H1 (cell line): ENCODE data around the gene FCGBP. TPM values are rescaled to one million over a fixed set of nuclear protein-coding genes. Genes with fewer than 3 reads are reported as not detected.

Source experiments
- CTCF ChIA-PET: fragments of 300-600 bp; sonication (Branson Sonifier 250); formaldehyde crosslinking; loops from one replicate; lab custom pipeline; 2021; ENCODE audit not compliant: partially characterized antibody; lab: Charles Lee
- POLR2A ChIA-PET: fragments of 300-600 bp; sonication (Branson Sonifier 250); formaldehyde crosslinking; loops from one replicate; lab custom pipeline; 2021; ENCODE audit warnings: inconsistent platforms; ENCODE audit not compliant: partially characterized antibody; lab: Charles Lee
- DNase-seq, 2 experiments: peaks; one replicate each; pipeline versions ENCODE4 v3.0.0 to v3.0.0-alpha.2; 2010 to 2022; ENCODE audit warnings: low spot score in 2 of 2, low read depth in 1 of 2, mixed read lengths in 1 of 2
- FAIRE-seq: peaks from 2 replicates; lab custom pipeline; 2011; peaks lifted over from hg19 to GRCh38; lab: Jason Lieb, UNC
- H2AFZ ChIP-seq: 2 replicates; pipeline ENCODE4 v1.8.1; 2012; ENCODE audit warnings: low read length, inconsistent platforms
- H2AK5ac ChIP-seq: 2 replicates; pipeline ENCODE4 v1.6.1; 2013; ENCODE audit warnings: low read depth, low read length
- H2BK120ac ChIP-seq: replicated peaks from 2 replicates; pipeline ENCODE3; 2013; ENCODE audit warnings: low read depth, low read length, inconsistent platforms
- H2BK12ac ChIP-seq: 2 replicates; pipeline ENCODE4 v1.6.1; 2013; ENCODE audit warnings: low read depth, low read length
- H2BK15ac ChIP-seq: 2 replicates; pipeline ENCODE4 v1.6.1; 2013; ENCODE audit warnings: low read length
- H2BK20ac ChIP-seq: 2 replicates; pipeline ENCODE4 v1.6.1; 2013; ENCODE audit warnings: low read length
- H2BK5ac ChIP-seq: 2 replicates; pipeline ENCODE4 v1.6.1; 2013; ENCODE audit warnings: low read depth, low read length
- H3K14ac ChIP-seq: 2 replicates; pipeline ENCODE4 v1.6.1; 2013; ENCODE audit warnings: inconsistent platforms; ENCODE audit not compliant: insufficient read length
- H3K18ac ChIP-seq: 2 replicates; pipeline ENCODE4 v1.6.1; 2013; ENCODE audit warnings: low read length; ENCODE audit errors: extremely low read depth
- H3K23ac ChIP-seq: 2 replicates; pipeline ENCODE4 v1.6.1; 2013; ENCODE audit warnings: inconsistent platforms; ENCODE audit not compliant: insufficient read length
- H3K23me2 ChIP-seq: 2 replicates; pipeline ENCODE4 v1.6.1; 2013; ENCODE audit warnings: low read depth, low read length
- H3K27ac ChIP-seq: 2 replicates; pipeline ENCODE4 v1.6.1; 2011; ENCODE audit warnings: low read depth, low read length, inconsistent platforms
- H3K27me3 ChIP-seq, 4 experiments: replicated peaks in 1 of 4; 1 replicate in 1 of 4; 2 replicates in 3 of 4; pipeline versions ENCODE4 v1.6.1 to v1.8.1; 2011 to 2013; ENCODE audit warnings: low read length in 3 of 4, mild to moderate bottlenecking in 3 of 4, inconsistent platforms in 2 of 4, mixed read lengths in 2 of 4, moderate library complexity in 1 of 4; ENCODE audit not compliant: control insufficient read depth in 3 of 4, insufficient read depth in 3 of 4; ENCODE audit errors: extremely low read depth in 1 of 4
- H3K36me3 ChIP-seq, 4 experiments: 2 replicates each; pipeline versions ENCODE4 v1.6.1 to v1.8.1; 2011 to 2013; ENCODE audit warnings: mild to moderate bottlenecking in 4 of 4, low read length in 3 of 4, moderate library complexity in 2 of 4, control low read depth in 1 of 4, inconsistent platforms in 1 of 4; ENCODE audit not compliant: insufficient read depth in 4 of 4, control insufficient read depth in 2 of 4
- H3K4ac ChIP-seq: replicated peaks from 2 replicates; pipeline ENCODE3; 2013; ENCODE audit warnings: low read length, low read depth, mixed read lengths, inconsistent platforms; ENCODE audit not compliant: insufficient read length
- H3K4me1 ChIP-seq, 4 experiments: replicated peaks in 1 of 4; 1 replicate in 1 of 4; 2 replicates in 3 of 4; pipeline versions ENCODE4 v1.6.1 to v1.8.1; 2011 to 2013; ENCODE audit warnings: low read length in 3 of 4, inconsistent platforms in 2 of 4, mixed read lengths in 1 of 4; ENCODE audit not compliant: insufficient read depth in 4 of 4, control insufficient read depth in 3 of 4
- H3K4me2 ChIP-seq, 2 experiments: 2 replicates each; pipeline versions ENCODE4 v1.6.1 to v1.8.1; 2011 to 2013; ENCODE audit warnings: low read depth in 2 of 2, low read length in 2 of 2, control low read depth in 1 of 2, inconsistent platforms in 1 of 2, mild to moderate bottlenecking in 1 of 2; ENCODE audit not compliant: insufficient read depth in 1 of 2
- H3K4me3 ChIP-seq, 4 experiments: fragments of 200-600, 300-600 bp in 1 of 4; sonication (generic), shearing (Covaris generic), sonication (Bioruptor Twin) in 1 of 4; 2 replicates each; pipeline versions ENCODE4 v1.5.1 to v1.8.1; 2011 to 2016; ENCODE audit warnings: low read length in 4 of 4, low read depth in 3 of 4, control low read depth in 2 of 4, inconsistent platforms in 2 of 4, mild to moderate bottlenecking in 2 of 4, mixed read lengths in 1 of 4, moderate library complexity in 1 of 4; ENCODE audit not compliant: insufficient read depth in 2 of 4; ENCODE audit errors: extremely low read depth in 1 of 4
- H3K56ac ChIP-seq: replicated peaks from 2 replicates; pipeline ENCODE3; 2013; ENCODE audit warnings: low read depth, mild to moderate bottlenecking, mixed read lengths, low read length, inconsistent platforms; ENCODE audit not compliant: insufficient read length
- H3K79me1 ChIP-seq: 2 replicates; pipeline ENCODE4 v1.6.1; 2013; ENCODE audit warnings: low read depth, low read length, control low read depth
- H3K79me2 ChIP-seq, 2 experiments: 2 replicates each; pipeline versions ENCODE4 v1.6.1 to v1.8.1; 2012 to 2013; ENCODE audit warnings: low read length in 2 of 2, mild to moderate bottlenecking in 2 of 2, inconsistent platforms in 1 of 2; ENCODE audit not compliant: insufficient read depth in 2 of 2, control insufficient read depth in 1 of 2
- H3K9ac ChIP-seq, 4 experiments: replicated peaks in 1 of 4; 1 replicate in 1 of 4; 2 replicates in 3 of 4; pipeline versions ENCODE4 v1.6.1 to v1.8.1; 2011 to 2013; ENCODE audit warnings: low read depth in 3 of 4, low read length in 3 of 4, control low read depth in 2 of 4, mild to moderate bottlenecking in 2 of 4, moderate library complexity in 2 of 4, inconsistent platforms in 1 of 4; ENCODE audit errors: extremely low read depth in 1 of 4
- H3K9me3 ChIP-seq, 2 experiments: 2 replicates each; pipeline versions ENCODE4 v1.6.1 to v1.8.1; 2012 to 2013; ENCODE audit warnings: mild to moderate bottlenecking in 2 of 2, moderate library complexity in 2 of 2, control low read depth in 1 of 2, inconsistent platforms in 1 of 2, low read depth in 1 of 2, low read length in 1 of 2, mixed read lengths in 1 of 2; ENCODE audit not compliant: insufficient read depth in 2 of 2
- H4K20me1 ChIP-seq, 2 experiments: replicated peaks in 1 of 2; 2 replicates each; pipeline versions ENCODE3 to v1.8.1; 2011 to 2013; ENCODE audit warnings: inconsistent platforms in 2 of 2, low read length in 2 of 2, mild to moderate bottlenecking in 1 of 2; ENCODE audit not compliant: insufficient read depth in 2 of 2, control insufficient read depth in 1 of 2
- H4K5ac ChIP-seq: 2 replicates; pipeline ENCODE4 v1.6.1; 2013; ENCODE audit warnings: low read length, low read depth, mixed read lengths, inconsistent platforms; ENCODE audit not compliant: insufficient read length
- H4K8ac ChIP-seq: 2 replicates; pipeline ENCODE4 v1.8.0; 2013; ENCODE audit warnings: mild to moderate bottlenecking, moderate library complexity, low read length, inconsistent platforms; ENCODE audit not compliant: insufficient read depth; ENCODE audit errors: extremely low read depth
- H4K91ac ChIP-seq: replicated peaks from 2 replicates; pipeline ENCODE3; 2013; ENCODE audit warnings: low read length, mixed read lengths, inconsistent platforms; ENCODE audit not compliant: insufficient read length
- CBX8 ChIP-seq: fragments of 300-800, 300-1000 bp; sonication (generic); IDR thresholded peaks from 2 replicates; pipeline ENCODE4 v1.7.1; 2016; ENCODE audit warnings: low read depth, low read length, borderline replicate concordance
- EZH2 ChIP-seq: fragments of 200-600 bp; sonication (generic); IDR thresholded peaks from 2 replicates; pipeline ENCODE4 v1.7.1; 2012; ENCODE audit warnings: low read depth, mild to moderate bottlenecking, moderate library complexity, low read length, inconsistent platforms; ENCODE audit not compliant: severe bottlenecking
- FOSL1 ChIP-seq: IDR thresholded peaks from 2 replicates; pipeline ENCODE4 v1.6.1; 2011; ENCODE audit warnings: mild to moderate bottlenecking, low read depth, low read length, moderate library complexity; ENCODE audit not compliant: insufficient read depth
- GABPA ChIP-seq: IDR thresholded peaks from 2 replicates; pipeline ENCODE4 v1.6.1; 2011; ENCODE audit warnings: mild to moderate bottlenecking, low read length, moderate library complexity, borderline replicate concordance; ENCODE audit not compliant: insufficient read depth
- HDAC6 ChIP-seq: IDR thresholded peaks from one replicate; pipeline ENCODE4 v1.7.1; 2012; ENCODE audit warnings: low read depth, mild to moderate bottlenecking, inconsistent platforms, low read length, moderate library complexity
- NANOG ChIP-seq: IDR thresholded peaks from 2 replicates; pipeline ENCODE4 v1.6.1; 2011; ENCODE audit warnings: low read length, low read depth, mild to moderate bottlenecking, inconsistent platforms; ENCODE audit not compliant: insufficient read depth, poor library complexity, severe bottlenecking
- NRF1 ChIP-seq: IDR thresholded peaks from 2 replicates; pipeline ENCODE4 v1.6.1; 2011; ENCODE audit warnings: mild to moderate bottlenecking, low read depth, low read length, improper control_type of control experiment
- POLR2AphosphoS5 ChIP-seq: IDR thresholded peaks from 2 replicates; pipeline ENCODE4 v1.6.1; 2011; ENCODE audit warnings: low read depth, low read length
- POU5F1 ChIP-seq: IDR thresholded peaks from 2 replicates; pipeline ENCODE4 v1.6.1; 2011; ENCODE audit warnings: low read depth, mild to moderate bottlenecking, low read length, moderate library complexity
- RXRA ChIP-seq: IDR thresholded peaks from 2 replicates; pipeline ENCODE4 v1.6.1; 2011; ENCODE audit warnings: low read depth, mild to moderate bottlenecking, low read length, moderate library complexity; ENCODE audit not compliant: insufficient read depth
- SIRT6 ChIP-seq: IDR thresholded peaks from one replicate; pipeline ENCODE4 v1.7.1; 2012; ENCODE audit warnings: low read length, inconsistent platforms
- SP2 ChIP-seq: IDR thresholded peaks from 2 replicates; pipeline ENCODE4 v1.6.1; 2012; ENCODE audit warnings: mild to moderate bottlenecking, low read length, inconsistent platforms
- SUZ12 ChIP-seq: fragments of 200-600 bp; sonication (generic); IDR thresholded peaks from 2 replicates; pipeline ENCODE4 v1.6.1; 2012; ENCODE audit warnings: mild to moderate bottlenecking, inconsistent platforms, low read length, moderate library complexity, mixed read lengths
- WGBS, 2 experiments: shearing (Covaris generic) in 1 of 2; methylation state at CpG; one replicate each; pipeline versions ENCODE4 v1.1.6 to v1.1.7; 2013 to 2015; ENCODE audit warnings: low lambda C conversion rate in 2 of 2, mixed read lengths in 2 of 2, inconsistent platforms in 1 of 2, low coverage in 1 of 2, missing lambda C conversion rate in 1 of 2; ENCODE audit not compliant: insufficient replicate concordance in 2 of 2, insufficient coverage in 1 of 2, insufficient read length in 1 of 2; ENCODE audit errors: extremely low coverage in 1 of 2, missing lambda C conversion rate in 1 of 2; 5-methylcytosine and 5-hydroxymethylcytosine counted together
- polyA plus RNA-seq, 7 experiments: library from polyadenylated mRNA; depleted of rRNA in 3 of 7; stranded (reverse) in 5 of 7; unstranded in 2 of 7; fragments of >200 nt in 5 of 7; fragments of 200-250 nt in 2 of 7; gene quantifications; 1 replicate in 5 of 7; 2 replicates in 1 of 7; 4 replicates in 1 of 7; pipeline versions ENCODE4 v1.2.1 to v1.2.3, GENCODE V29; 2011 to 2013; ENCODE audit warnings: missing spikeins in 2 of 7, mixed read lengths in 2 of 7
- total RNA-seq: library from RNA; stranded (reverse); fragmentation: NEBNext Ultra II Directional; extraction: Animal tissue kit (Norgen Biotek cat#: 25700); gene quantifications from 2 replicates; pipeline ENCODE4 v1.2.1, GENCODE V29; 2021
- TF ChIP-seq, protein P1 (sequence below): IDR thresholded peaks from 2 replicates; pipeline ENCODE4 v1.6.1; 2012; ENCODE audit warnings: inconsistent platforms

Gene FCGBP
- total and polyA plus RNA-seq, 2 of the 8 experiments (the other 6 are each of a cell fraction or from before 2014, with no cell fraction given): 1.1 to 3.1 TPM

DNA sequence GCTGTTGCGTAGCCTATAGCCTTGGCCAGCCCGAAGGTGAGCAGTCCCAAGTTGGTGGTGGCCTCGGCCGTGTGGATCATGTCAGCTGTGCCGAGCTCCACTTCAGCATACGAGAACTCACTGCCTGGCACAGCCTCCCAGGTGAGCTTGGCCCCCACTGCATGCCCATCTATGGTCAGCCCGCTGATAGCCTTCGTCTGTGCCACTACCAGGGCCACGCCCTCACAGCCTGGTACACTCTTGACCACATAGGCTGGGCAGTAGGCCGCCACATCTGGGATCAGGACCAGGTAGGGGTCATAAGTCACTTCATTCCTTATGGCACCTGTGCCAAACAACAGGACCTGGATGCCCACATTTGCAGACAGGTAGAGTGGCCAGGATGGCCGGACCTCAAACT lies 7.4 kb downstream of the FCGBP start:
- no peaks in the 10 kb centered on the region for H3K9me3 ChIP-seq
- TF ChIP-seq CBX8: no peak
- TF ChIP-seq HDAC6: no peak
- no peak for TF ChIP-seq SP2
- TF ChIP-seq POLR2AphosphoS5: no peak
- TF ChIP-seq SIRT6: no peak
- no peak for TF ChIP-seq GABPA
- TF ChIP-seq RXRA: no peak
- TF ChIP-seq POU5F1: no peak
- TF ChIP-seq FOSL1: no peak
- TF ChIP-seq, protein P1, sequence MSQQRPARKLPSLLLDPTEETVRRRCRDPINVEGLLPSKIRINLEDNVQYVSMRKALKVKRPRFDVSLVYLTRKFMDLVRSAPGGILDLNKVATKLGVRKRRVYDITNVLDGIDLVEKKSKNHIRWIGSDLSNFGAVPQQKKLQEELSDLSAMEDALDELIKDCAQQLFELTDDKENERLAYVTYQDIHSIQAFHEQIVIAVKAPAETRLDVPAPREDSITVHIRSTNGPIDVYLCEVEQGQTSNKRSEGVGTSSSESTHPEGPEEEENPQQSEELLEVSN: no peak
- TF ChIP-seq SUZ12: no peak
- no peak for TF ChIP-seq NANOG
- TF ChIP-seq NRF1: no peak
- no peak for TF ChIP-seq EZH2

More for the DNA sequence above, 7.4 kb downstream of the FCGBP start:
- no peak for DNase-seq
- Histone ChIP-seq H4K91ac (no peak overlapping the region), H3K79me1 (no peaks in the 10 kb centered on the region), H3K18ac (no peak overlapping the region), H2BK20ac (no peak overlapping the region), H3K27ac (no peak overlapping the region), H4K5ac (no peak overlapping the region), H4K20me1 (no peaks in the 10 kb centered on the region), H3K79me2 (no peaks in the 10 kb centered on the region), H2BK12ac (no peak overlapping the region), H3K23me2 (no peaks in the 10 kb centered on the region), H3K27me3 (no peaks in the 10 kb centered on the region), H2BK120ac (no peak overlapping the region), H3K23ac (no peak overlapping the region), H2BK15ac (no peak overlapping the region), H3K36me3 (no peaks in the 10 kb centered on the region), H4K8ac (no peak overlapping the region), H3K9ac (no peak overlapping the region), H2AFZ (no peak overlapping the region), H3K4me3 (no peak overlapping the region), H2AK5ac (no peak overlapping the region), H3K4me2 (no peak overlapping the region), H3K14ac (no peak overlapping the region), H2BK5ac (no peak overlapping the region), H3K4me1 (no peaks in the 10 kb centered on the region), H3K4ac (no peak overlapping the region), H3K56ac (no peak overlapping the region)
- ChIA-PET CTCF (interaction anchor here (0.5 to 1.0 kb wide), 2 partner anchors 12 to 759 kb away, joined by 3 to 4 read pairs; no protein-coding TSS in a partner anchor), POLR2A (interaction anchor here (1.4 kb wide), 1 partner anchor 43 kb away, joined by 3 read pairs; no protein-coding TSS in a partner anchor)
- 90% methylated on average over 11 of the region's 11 CpGs; no CpG with 5 or more reads in 1 of the 2 experiments for WGBS, 2 experiments
- no peak for FAIRE-seq
